ENCODE data around the gene MCUB.
"Not testable (repeated sequence)": the region's sequence is repeated elsewhere in the genome, so short reads cannot be mapped to it uniquely, and the experiment has no call there.

The MCUB gene, protein sequence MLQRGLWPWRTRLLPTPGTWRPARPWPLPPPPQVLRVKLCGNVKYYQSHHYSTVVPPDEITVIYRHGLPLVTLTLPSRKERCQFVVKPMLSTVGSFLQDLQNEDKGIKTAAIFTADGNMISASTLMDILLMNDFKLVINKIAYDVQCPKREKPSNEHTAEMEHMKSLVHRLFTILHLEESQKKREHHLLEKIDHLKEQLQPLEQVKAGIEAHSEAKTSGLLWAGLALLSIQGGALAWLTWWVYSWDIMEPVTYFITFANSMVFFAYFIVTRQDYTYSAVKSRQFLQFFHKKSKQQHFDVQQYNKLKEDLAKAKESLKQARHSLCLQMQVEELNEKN

DNA sequence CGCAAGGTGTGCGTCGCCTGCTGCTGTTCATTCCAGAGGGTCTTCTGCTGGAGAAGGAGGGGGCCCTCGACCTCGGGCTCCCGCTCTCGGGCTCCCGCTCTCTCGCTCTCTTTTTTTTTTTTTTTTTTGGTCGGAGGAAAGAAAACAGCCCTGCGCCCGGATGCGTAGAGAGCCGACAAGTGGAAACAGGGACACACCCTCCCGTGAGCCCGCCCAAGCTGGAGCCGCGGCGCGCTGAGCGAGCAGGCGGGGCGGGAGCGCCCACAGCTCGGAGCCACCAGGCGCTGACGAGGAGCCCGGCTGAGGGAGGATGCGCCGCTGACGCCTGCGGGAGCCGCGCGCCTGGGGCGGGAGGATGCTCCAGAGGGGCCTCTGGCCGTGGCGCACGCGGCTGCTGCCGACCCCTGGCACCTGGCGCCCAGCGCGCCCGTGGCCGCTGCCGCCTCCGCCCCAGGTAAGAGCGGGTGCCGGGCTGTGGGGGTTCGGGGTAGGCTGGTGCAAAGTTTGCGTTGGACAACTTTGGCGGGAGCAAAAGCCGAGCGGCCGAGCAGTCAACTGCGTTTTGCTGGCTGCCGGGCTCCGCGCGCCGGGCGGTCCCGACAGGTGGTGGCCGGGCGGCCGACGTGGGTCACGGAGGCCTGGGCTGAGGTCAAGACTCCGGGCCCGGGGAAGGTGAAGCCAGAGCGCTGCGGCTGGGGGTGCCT is at the start of gene MCUB:
Gene MCUB, plus strand, starts transcription at position 264 of the 704 bp plus-strand sequence. Its CDS starts 92 bp downstream, at position 356.
- Histone ChIP-seq H3K9ac (ENCODE audit: low read depth, low read length, poor library complexity, severe bottlenecking) (peak within 1 kb of the TSS; percentile 80), H3F3A (ENCODE audit: low read depth) (no peaks in the 10 kb centered on the region), H3K9me3 (ENCODE audit: insufficient read depth, low read depth, low read length) (no peaks in the 10 kb centered on the region), H2AFZ (ENCODE audit: low read length) (peak within 1 kb of the TSS; percentile 81), H3K4me1 (ENCODE audit: insufficient read depth, low read length, poor library complexity, severe bottlenecking) (peaks cover 22% of the 10 kb centered on the region), H3K79me2 (ENCODE audit: insufficient read depth, low read length) (peaks cover 4% of the 10 kb centered on the region; the same call in 1 of the 2 replicates), H4K20me1 (ENCODE audit: insufficient read depth, low read length, poor library complexity, severe bottlenecking) (no peaks in the 10 kb centered on the region), H3K36me3 (ENCODE audit: insufficient read depth, low read length) (no peaks in the 10 kb centered on the region), H3K4me2 (ENCODE audit: low read depth, low read length, poor library complexity, severe bottlenecking) (peak within 1 kb of the TSS; percentile 82), H3K9me2 (replicated peaks; ENCODE audit: low read depth, low read length) (no peaks in the 10 kb centered on the region), H3K27me3 (ENCODE audit: insufficient read depth, low read length, poor library complexity, severe bottlenecking) (no peaks in the 10 kb centered on the region), H3K4me3 (ENCODE audit: low read length, poor library complexity, severe bottlenecking) (peak within 1 kb of the TSS; percentile 83)
- no peak for TF ChIP-seq EZH2phosphoT487 (IDR thresholded peaks at IDR 0.05; ENCODE audit: borderline replicate concordance)
- TF ChIP-seq, protein P1, sequence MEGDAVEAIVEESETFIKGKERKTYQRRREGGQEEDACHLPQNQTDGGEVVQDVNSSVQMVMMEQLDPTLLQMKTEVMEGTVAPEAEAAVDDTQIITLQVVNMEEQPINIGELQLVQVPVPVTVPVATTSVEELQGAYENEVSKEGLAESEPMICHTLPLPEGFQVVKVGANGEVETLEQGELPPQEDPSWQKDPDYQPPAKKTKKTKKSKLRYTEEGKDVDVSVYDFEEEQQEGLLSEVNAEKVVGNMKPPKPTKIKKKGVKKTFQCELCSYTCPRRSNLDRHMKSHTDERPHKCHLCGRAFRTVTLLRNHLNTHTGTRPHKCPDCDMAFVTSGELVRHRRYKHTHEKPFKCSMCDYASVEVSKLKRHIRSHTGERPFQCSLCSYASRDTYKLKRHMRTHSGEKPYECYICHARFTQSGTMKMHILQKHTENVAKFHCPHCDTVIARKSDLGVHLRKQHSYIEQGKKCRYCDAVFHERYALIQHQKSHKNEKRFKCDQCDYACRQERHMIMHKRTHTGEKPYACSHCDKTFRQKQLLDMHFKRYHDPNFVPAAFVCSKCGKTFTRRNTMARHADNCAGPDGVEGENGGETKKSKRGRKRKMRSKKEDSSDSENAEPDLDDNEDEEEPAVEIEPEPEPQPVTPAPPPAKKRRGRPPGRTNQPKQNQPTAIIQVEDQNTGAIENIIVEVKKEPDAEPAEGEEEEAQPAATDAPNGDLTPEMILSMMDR (conservative IDR thresholded peaks at IDR 0.05; ENCODE audit: low read length): no peak

DNA sequence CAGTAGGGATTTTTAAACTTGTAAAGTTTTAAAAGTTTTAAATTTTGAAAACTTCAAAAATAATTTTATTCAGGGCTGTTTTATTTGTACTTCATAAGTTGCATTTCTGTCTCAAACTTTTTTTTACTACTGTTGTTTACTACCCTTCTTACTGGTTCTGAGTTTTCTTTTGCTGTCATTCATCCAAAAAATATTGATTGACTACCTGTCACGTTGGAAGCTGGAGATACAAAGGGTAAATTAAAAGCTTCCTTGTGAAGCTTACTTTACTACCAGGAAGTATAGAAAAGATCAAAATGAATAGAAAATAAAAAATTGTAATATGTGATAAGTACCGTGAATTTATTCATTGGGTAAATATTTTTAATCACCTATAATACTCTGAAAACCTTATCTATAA is 49.4 kb upstream of the MCUB start:
- no peaks in the 10 kb centered on the region for H3K9me3 ChIP-seq (ENCODE audit: insufficient read depth, low read depth, low read length)
- no peak overlapping the region for H3K4me3 ChIP-seq (ENCODE audit: low read length, poor library complexity, severe bottlenecking)
- H3K9ac ChIP-seq (ENCODE audit: low read depth, low read length, poor library complexity, severe bottlenecking): no peak overlapping the region
- H3K9me2 ChIP-seq (replicated peaks; ENCODE audit: low read depth, low read length): no peaks in the 10 kb centered on the region
- no peak overlapping the region for H3K4me2 ChIP-seq (ENCODE audit: low read depth, low read length, poor library complexity, severe bottlenecking)
- H3K79me2 ChIP-seq (ENCODE audit: insufficient read depth, low read length): no peaks in the 10 kb centered on the region
- TF ChIP-seq, protein P1 (conservative IDR thresholded peaks at IDR 0.05; ENCODE audit: low read length): no peak
- no peak for TF ChIP-seq EZH2phosphoT487 (IDR thresholded peaks at IDR 0.05; ENCODE audit: borderline replicate concordance)
- no peaks in the 10 kb centered on the region for H3K27me3 ChIP-seq (ENCODE audit: insufficient read depth, low read length, poor library complexity, severe bottlenecking)
- H3K36me3 ChIP-seq (ENCODE audit: insufficient read depth, low read length): peaks cover 66% of the 10 kb centered on the region; the same call in 1 of the 2 replicates
- H4K20me1 ChIP-seq (ENCODE audit: insufficient read depth, low read length, poor library complexity, severe bottlenecking): no peaks in the 10 kb centered on the region
- H2AFZ ChIP-seq (ENCODE audit: low read length): no peak overlapping the region
- H3K4me1 ChIP-seq (ENCODE audit: insufficient read depth, low read length, poor library complexity, severe bottlenecking): no peaks in the 10 kb centered on the region
- no peaks in the 10 kb centered on the region for H3F3A ChIP-seq (ENCODE audit: low read depth)

DNA sequence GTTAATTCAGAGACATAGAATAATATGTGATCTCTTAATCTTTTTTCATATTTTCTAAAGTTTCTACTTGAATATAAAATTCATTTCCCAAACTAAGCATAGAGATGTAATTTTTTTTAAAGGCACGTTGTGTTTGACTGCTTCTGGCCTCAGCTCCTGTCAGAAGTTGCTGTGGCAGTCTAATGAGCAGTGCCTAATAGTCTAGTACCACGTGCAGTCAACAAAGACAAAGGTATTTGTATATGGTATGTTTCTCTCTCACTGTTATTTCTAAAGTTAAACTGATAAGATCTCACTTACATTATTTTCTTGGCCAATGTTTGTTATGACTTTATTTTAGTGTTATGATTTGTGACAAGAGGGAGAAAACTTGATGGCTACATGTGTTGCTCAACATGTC is 48.6 kb upstream of the MCUB start:
- Histone ChIP-seq H3K9me3 (ENCODE audit: insufficient read depth, low read depth, low read length) (no peaks in the 10 kb centered on the region), H3K4me3 (ENCODE audit: low read length, poor library complexity, severe bottlenecking) (no peak overlapping the region), H2AFZ (ENCODE audit: low read length) (no peak overlapping the region), H3K36me3 (ENCODE audit: insufficient read depth, low read length) (peaks cover 65% of the 10 kb centered on the region; the same call in 1 of the 2 replicates), H3K27me3 (ENCODE audit: insufficient read depth, low read length, poor library complexity, severe bottlenecking) (no peaks in the 10 kb centered on the region), H3K4me2 (ENCODE audit: low read depth, low read length, poor library complexity, severe bottlenecking) (no peak overlapping the region), H3K9ac (ENCODE audit: low read depth, low read length, poor library complexity, severe bottlenecking) (no peak overlapping the region), H4K20me1 (ENCODE audit: insufficient read depth, low read length, poor library complexity, severe bottlenecking) (no peaks in the 10 kb centered on the region), H3K79me2 (ENCODE audit: insufficient read depth, low read length) (no peaks in the 10 kb centered on the region), H3K4me1 (ENCODE audit: insufficient read depth, low read length, poor library complexity, severe bottlenecking) (no peaks in the 10 kb centered on the region), H3F3A (ENCODE audit: low read depth) (no peaks in the 10 kb centered on the region), H3K9me2 (replicated peaks; ENCODE audit: low read depth, low read length) (no peaks in the 10 kb centered on the region)
- no peak for TF ChIP-seq EZH2phosphoT487 (IDR thresholded peaks at IDR 0.05; ENCODE audit: borderline replicate concordance)
- TF ChIP-seq, protein P1 (conservative IDR thresholded peaks at IDR 0.05; ENCODE audit: low read length): no peak

DNA sequence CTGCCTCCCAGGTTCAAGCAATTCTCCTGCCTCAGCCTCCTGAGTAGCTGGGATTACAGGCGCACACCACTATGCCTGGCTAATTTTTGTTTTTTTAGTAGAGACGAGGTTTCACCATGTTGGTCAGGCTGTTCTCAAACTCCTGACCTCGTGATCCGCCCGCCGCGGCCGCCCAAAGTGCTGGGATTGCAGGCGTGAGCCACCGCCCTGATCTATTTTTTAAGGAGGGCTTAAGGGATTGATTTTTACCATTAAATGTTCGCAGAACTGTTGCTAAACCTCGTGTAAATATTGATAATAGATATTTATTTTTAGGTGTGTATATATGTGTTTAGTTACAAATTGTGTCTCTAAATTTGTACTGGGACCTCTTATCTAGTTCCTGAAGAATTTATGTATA is 46.7 kb upstream of the MCUB start:
- H4K20me1 ChIP-seq (ENCODE audit: insufficient read depth, low read length, poor library complexity, severe bottlenecking); H3K9me2 ChIP-seq (replicated peaks; ENCODE audit: low read depth, low read length); H2AFZ ChIP-seq (ENCODE audit: low read length); H3K27me3 ChIP-seq (ENCODE audit: insufficient read depth, low read length, poor library complexity, severe bottlenecking); H3K9ac ChIP-seq (ENCODE audit: low read depth, low read length, poor library complexity, severe bottlenecking); H3K4me3 ChIP-seq (ENCODE audit: low read length, poor library complexity, severe bottlenecking); H3K4me1 ChIP-seq (ENCODE audit: insufficient read depth, low read length, poor library complexity, severe bottlenecking); H3K79me2 ChIP-seq (ENCODE audit: insufficient read depth, low read length); H3F3A ChIP-seq (ENCODE audit: low read depth); H3K9me3 ChIP-seq (ENCODE audit: insufficient read depth, low read depth, low read length); H3K4me2 ChIP-seq (ENCODE audit: low read depth, low read length, poor library complexity, severe bottlenecking): not testable (repeated sequence)
- H3K36me3 ChIP-seq (ENCODE audit: insufficient read depth, low read length): peaks cover 66% of the 10 kb centered on the region; the same call in 1 of the 2 replicates

Data from Loucy (cell line).